Measurements from ENCODE around the gene GABARAP.

DNA sequence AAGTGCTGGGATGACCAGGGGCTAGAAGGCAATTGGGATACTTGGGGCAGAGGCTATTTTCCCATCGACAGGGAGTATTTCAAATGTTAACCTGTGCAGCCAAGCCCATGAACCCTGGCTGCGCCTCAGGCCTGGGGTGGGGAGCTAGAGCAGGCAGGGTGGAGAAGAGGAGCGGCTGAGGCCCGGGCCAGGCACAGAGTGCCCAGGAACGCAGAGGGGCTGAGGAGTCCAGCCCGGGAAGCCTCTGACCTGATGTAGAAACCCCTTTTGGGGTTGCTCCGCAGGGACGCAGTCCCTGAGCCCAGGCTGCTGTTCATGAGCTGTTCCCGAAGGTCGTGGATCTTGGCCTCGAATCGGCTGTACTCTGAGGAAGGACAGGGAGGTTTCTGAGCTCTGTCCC lies 46.3 kb downstream of the GABARAP start:
- TF ChIP-seq, protein P1, sequence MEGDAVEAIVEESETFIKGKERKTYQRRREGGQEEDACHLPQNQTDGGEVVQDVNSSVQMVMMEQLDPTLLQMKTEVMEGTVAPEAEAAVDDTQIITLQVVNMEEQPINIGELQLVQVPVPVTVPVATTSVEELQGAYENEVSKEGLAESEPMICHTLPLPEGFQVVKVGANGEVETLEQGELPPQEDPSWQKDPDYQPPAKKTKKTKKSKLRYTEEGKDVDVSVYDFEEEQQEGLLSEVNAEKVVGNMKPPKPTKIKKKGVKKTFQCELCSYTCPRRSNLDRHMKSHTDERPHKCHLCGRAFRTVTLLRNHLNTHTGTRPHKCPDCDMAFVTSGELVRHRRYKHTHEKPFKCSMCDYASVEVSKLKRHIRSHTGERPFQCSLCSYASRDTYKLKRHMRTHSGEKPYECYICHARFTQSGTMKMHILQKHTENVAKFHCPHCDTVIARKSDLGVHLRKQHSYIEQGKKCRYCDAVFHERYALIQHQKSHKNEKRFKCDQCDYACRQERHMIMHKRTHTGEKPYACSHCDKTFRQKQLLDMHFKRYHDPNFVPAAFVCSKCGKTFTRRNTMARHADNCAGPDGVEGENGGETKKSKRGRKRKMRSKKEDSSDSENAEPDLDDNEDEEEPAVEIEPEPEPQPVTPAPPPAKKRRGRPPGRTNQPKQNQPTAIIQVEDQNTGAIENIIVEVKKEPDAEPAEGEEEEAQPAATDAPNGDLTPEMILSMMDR (IDR thresholded peaks at IDR 0.05), result no peak
- no peak for TF ChIP-seq EZH2 (IDR thresholded peaks at IDR 0.05; ENCODE audit: borderline replicate concordance, insufficient read depth, low read depth, low read length, poor library complexity, severe bottlenecking)

All from B cell (primary cell).